HFFc6 (cell line): Measurements from ENCODE around the gene SLIT3. TPM values are rescaled to one million over a fixed set of nuclear protein-coding genes. Genes with fewer than 3 reads are reported as not detected.

Experiments used
- DNase-seq: peaks from one replicate; pipeline ENCODE4 v3.0.0-alpha.2; 2018
- H3K27ac Mint-ChIP-seq: 2 replicates; pipeline ENCODE4 v1.8.0; 2020; ENCODE audit warnings: mild to moderate bottlenecking, mixed read lengths
- H3K27me3 Mint-ChIP-seq: 2 replicates; pipeline ENCODE4 v1.8.0; 2021; ENCODE audit warnings: mild to moderate bottlenecking, moderate library complexity, mixed read lengths; ENCODE audit not compliant: insufficient read depth
- H3K36me3 Mint-ChIP-seq: 2 replicates; pipeline ENCODE4 v1.8.0; 2021; ENCODE audit warnings: low read depth, mixed read lengths
- H3K4me1 Mint-ChIP-seq: 2 replicates; pipeline ENCODE4 v1.8.0; 2020; ENCODE audit warnings: low read depth, mixed read lengths
- H3K4me3 Mint-ChIP-seq: 2 replicates; pipeline ENCODE4 v1.8.0; 2020; ENCODE audit warnings: mild to moderate bottlenecking, moderate library complexity, mixed read lengths
- H3K9me3 Mint-ChIP-seq: 2 replicates; pipeline ENCODE4 v1.8.0; 2020; ENCODE audit warnings: mild to moderate bottlenecking, mixed read lengths
- total RNA-seq, 6 experiments: library from RNA; stranded (reverse); fragmentation: NEBNext Ultra II Directional; extraction: Animal tissue kit (Norgen Biotek cat#: 25700); gene quantifications; 2 replicates in 1 of 6; 3 replicates in 5 of 6; pipeline ENCODE4 v1.2.3, GENCODE V29; 2021
- TF ChIP-seq, protein P1 (sequence below): fragments of 200-600 bp; sonication (generic); IDR thresholded peaks from 2 replicates; pipeline ENCODE4 v1.5.0; 2021; ENCODE audit warnings: antibody characterized with exemption, mild to moderate bottlenecking

SLIT3 gene
- total RNA-seq, 6 experiments from 2014 or later: 4.2 to 8.3 (median 7.1) TPM

DNA sequence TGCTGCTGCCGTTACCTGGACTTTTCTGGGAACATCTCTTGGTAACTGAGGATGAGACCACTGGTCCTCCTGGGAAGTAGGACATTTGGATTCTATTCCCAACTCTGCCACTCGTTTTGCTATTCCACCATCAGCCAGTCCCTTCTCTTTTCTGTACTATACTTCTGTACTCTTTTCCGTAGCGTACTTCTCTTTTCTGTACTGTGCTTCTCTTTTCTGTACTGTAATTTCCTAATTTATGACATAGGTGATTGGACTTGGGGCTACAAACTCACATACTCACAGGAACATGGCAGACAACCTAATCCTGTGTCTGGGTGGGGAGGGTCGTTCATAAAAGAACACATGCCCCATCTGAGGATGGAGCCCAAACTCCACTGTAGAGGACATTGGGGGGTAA lies 386.4 kb downstream of the SLIT3 start:
- no peaks in the 10 kb centered on the region for H3K36me3 Mint-ChIP-seq
- H3K9me3 Mint-ChIP-seq: no peaks in the 10 kb centered on the region
- no peak overlapping the region for H3K27ac Mint-ChIP-seq
- DNase-seq: no peak
- no peak overlapping the region for H3K4me3 Mint-ChIP-seq
- TF ChIP-seq, protein P1, sequence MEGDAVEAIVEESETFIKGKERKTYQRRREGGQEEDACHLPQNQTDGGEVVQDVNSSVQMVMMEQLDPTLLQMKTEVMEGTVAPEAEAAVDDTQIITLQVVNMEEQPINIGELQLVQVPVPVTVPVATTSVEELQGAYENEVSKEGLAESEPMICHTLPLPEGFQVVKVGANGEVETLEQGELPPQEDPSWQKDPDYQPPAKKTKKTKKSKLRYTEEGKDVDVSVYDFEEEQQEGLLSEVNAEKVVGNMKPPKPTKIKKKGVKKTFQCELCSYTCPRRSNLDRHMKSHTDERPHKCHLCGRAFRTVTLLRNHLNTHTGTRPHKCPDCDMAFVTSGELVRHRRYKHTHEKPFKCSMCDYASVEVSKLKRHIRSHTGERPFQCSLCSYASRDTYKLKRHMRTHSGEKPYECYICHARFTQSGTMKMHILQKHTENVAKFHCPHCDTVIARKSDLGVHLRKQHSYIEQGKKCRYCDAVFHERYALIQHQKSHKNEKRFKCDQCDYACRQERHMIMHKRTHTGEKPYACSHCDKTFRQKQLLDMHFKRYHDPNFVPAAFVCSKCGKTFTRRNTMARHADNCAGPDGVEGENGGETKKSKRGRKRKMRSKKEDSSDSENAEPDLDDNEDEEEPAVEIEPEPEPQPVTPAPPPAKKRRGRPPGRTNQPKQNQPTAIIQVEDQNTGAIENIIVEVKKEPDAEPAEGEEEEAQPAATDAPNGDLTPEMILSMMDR: no peak
- H3K4me1 Mint-ChIP-seq: no peaks in the 10 kb centered on the region
- H3K27me3 Mint-ChIP-seq: no peaks in the 10 kb centered on the region; the same call in none of the 2 replicates

DNA sequence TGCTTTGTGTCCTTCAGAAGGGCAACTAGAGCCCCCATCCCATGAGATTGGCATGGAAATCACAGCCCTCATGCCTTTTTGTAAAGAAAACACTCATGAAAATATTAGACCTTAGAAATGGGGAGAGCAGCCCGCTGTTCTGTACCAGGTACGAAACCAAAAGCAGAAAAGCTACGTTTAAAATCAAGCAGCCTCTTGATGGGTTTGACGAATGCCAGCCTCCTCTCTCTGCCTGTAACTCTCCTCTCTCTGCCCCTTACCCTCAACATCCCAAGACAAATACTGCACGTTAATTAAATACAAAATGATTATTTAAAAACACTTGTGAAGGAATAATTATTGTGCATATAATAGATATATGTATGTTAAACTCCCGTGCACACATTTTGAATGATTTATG lies 390.1 kb downstream of the SLIT3 start:
- Mint-ChIP-seq H3K27me3 (no peaks in the 10 kb centered on the region; the same call in none of the 2 replicates), H3K27ac (no peak overlapping the region), H3K4me3 (no peak overlapping the region), H3K36me3 (no peaks in the 10 kb centered on the region), H3K9me3 (no peaks in the 10 kb centered on the region), H3K4me1 (peaks cover 8% of the 10 kb centered on the region)
- TF ChIP-seq, protein P1: no peak
- no peak for DNase-seq

DNA sequence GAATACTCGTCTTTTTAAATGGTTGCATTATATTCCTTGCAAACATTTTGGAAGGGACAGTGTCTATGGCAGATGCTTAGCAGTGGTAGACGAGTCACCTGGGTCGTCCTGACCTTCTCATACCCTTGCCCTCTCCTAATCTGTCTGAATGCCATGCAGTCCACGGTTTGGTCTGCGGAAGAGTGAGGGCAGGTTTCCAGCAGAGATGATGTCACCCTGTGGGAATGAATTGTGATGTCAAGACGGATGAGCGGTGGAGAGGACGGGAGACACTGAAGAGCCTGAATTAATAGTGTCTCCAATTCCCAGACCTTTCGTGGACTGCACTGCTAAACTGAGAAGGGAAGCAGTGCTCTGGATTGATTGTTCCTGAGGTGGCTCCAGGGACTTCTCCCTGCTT lies 392.7 kb downstream of the SLIT3 start:
- Mint-ChIP-seq H3K27me3 (peaks cover 2% of the 10 kb centered on the region), H3K9me3 (no peaks in the 10 kb centered on the region), H3K4me3 (no peak overlapping the region), H3K27ac (no peak overlapping the region), H3K4me1 (peaks cover 8% of the 10 kb centered on the region), H3K36me3 (no peaks in the 10 kb centered on the region)
- DNase-seq: peak; percentile 20
- TF ChIP-seq, protein P1: no peak

DNA sequence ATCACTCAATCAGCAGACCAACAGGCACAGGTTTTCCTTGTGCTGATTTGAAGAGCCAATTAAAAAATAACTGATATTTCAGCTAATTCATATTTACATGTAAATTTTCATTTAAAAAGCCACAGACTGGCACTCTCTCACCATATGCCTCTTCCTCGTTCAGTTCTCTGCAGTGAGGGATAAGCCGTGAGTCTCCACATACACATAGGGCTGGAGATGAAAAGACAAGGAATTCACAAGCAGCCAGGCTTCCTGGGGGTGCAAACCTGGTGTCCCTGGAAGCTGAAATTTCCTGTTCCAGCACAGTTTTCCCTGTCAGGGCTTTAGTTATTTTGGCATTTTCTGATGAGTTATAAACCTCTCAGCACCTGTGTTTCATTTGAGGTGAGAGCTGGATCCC lies 397.9 kb downstream of the SLIT3 start:
- peaks cover 4% of the 10 kb centered on the region for H3K27me3 Mint-ChIP-seq
- no peaks in the 10 kb centered on the region for H3K36me3 Mint-ChIP-seq
- H3K9me3 Mint-ChIP-seq: no peaks in the 10 kb centered on the region
- no peak overlapping the region for H3K4me3 Mint-ChIP-seq
- H3K27ac Mint-ChIP-seq: no peak overlapping the region
- DNase-seq: no peak
- TF ChIP-seq, protein P1: no peak
- peaks cover 2% of the 10 kb centered on the region for H3K4me1 Mint-ChIP-seq

DNA sequence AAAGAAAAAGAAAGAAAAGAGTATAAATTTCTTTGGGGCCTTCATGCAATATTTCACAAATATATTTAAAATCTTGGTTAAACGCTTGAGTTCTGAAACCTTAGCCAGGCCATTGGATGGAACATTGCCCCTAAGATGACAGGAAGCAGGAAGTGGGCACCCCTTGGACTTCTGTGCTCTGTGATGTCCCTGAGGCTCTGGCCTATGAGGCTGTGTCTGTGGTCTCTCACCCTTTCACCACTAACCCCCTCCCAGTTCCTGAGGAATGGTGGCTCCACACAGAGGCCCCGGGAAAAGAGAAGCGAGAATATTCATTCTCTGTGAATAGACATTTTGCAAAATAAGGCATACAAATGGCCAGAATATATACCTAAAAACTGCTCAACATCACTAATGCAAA lies 401.3 kb downstream of the SLIT3 start:
- TF ChIP-seq, protein P1: no peak
- DNase-seq: no peak
- Mint-ChIP-seq H3K4me3 (no peak overlapping the region), H3K9me3 (no peaks in the 10 kb centered on the region), H3K4me1 (no peaks in the 10 kb centered on the region), H3K36me3 (no peaks in the 10 kb centered on the region), H3K27me3 (peaks cover 5% of the 10 kb centered on the region), H3K27ac (no peak overlapping the region)

DNA sequence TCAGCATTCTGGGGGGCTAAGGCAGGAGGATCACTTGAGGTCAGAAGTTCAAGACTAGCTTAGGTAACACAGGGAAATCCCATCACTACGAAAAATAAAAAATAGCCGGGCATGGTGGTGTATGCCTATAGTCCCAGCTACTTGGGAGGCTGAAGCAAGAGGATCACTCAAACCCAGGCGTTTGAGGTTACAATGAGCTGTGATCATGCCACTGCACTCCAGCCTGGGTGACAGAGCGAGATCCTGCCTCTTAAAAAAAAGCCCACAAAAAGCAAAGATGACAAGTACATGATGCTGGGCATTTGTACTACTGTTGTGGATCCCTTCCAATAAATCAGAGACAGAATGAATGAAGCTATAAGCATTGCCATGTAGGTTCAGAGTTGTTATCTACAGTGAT lies 401.7 kb downstream of the SLIT3 start:
- no peak overlapping the region for H3K27ac Mint-ChIP-seq
- peaks cover 5% of the 10 kb centered on the region for H3K27me3 Mint-ChIP-seq
- TF ChIP-seq, protein P1: no peak
- H3K4me3 Mint-ChIP-seq: no peak overlapping the region
- H3K4me1 Mint-ChIP-seq: no peaks in the 10 kb centered on the region
- no peak for DNase-seq
- H3K9me3 Mint-ChIP-seq: no peaks in the 10 kb centered on the region
- no peaks in the 10 kb centered on the region for H3K36me3 Mint-ChIP-seq
